Effector memory CD4-positive, alpha-beta T cell (primary cell): ENCODE measurements around the gene SARNP.

ENCODE experiments used
- DNase-seq, 3 donors: peaks; one replicate each; pipeline ENCODE4 v3.0.0-alpha.2; 2020
- H3K27ac ChIP-seq: 2 replicates; pipeline ENCODE4 v1.7.0; 2013; ENCODE audit warnings: mild to moderate bottlenecking, low read length, moderate library complexity; ENCODE audit not compliant: insufficient read depth, poor library complexity, severe bottlenecking
- H3K27me3 ChIP-seq: replicated peaks from 2 replicates; pipeline ENCODE4 v1.7.0; 2013; ENCODE audit warnings: mild to moderate bottlenecking, low read length; ENCODE audit not compliant: insufficient read depth, control insufficient read depth, poor library complexity, severe bottlenecking
- H3K36me3 ChIP-seq: 2 replicates; pipeline ENCODE4 v1.7.0; 2013; ENCODE audit warnings: mild to moderate bottlenecking, low read length, moderate library complexity; ENCODE audit not compliant: control insufficient read depth, insufficient read depth
- H3K4me1 ChIP-seq: 2 replicates; pipeline ENCODE4 v1.7.0; 2013; ENCODE audit warnings: low read length, mild to moderate bottlenecking; ENCODE audit not compliant: control insufficient read depth, insufficient read depth, poor library complexity, severe bottlenecking
- H3K4me3 ChIP-seq: 2 replicates; pipeline ENCODE4 v1.7.0; 2013; ENCODE audit warnings: low read length, low read depth, mild to moderate bottlenecking; ENCODE audit not compliant: insufficient read depth, poor library complexity, severe bottlenecking
- H3K9me3 ChIP-seq: 2 replicates; pipeline ENCODE4 v1.7.0; 2013; ENCODE audit warnings: mild to moderate bottlenecking, low read length, moderate library complexity; ENCODE audit not compliant: control insufficient read depth

The SARNP gene

GRCh38 chr12:55823419-55823818, 5.9 kb upstream of the SARNP start:
- H3K9me3 ChIP-seq: no peaks in the 10 kb centered on the region
- H3K4me1 ChIP-seq: peaks cover 22% of the 10 kb centered on the region
- H3K27me3 ChIP-seq: no peaks in the 10 kb centered on the region
- peaks cover 44% of the 10 kb centered on the region for H3K36me3 ChIP-seq
- DNase-seq: no peak
- no peak overlapping the region for H3K27ac ChIP-seq
- H3K4me3 ChIP-seq: no peak overlapping the region

GRCh38 chr12:55822228-55822627, 4.7 kb upstream of the SARNP start:
- Histone ChIP-seq H3K4me1 (peaks cover 18% of the 10 kb centered on the region), H3K36me3 (peaks cover 44% of the 10 kb centered on the region), H3K27ac (no peak overlapping the region)

GRCh38 chr12:55820679-55821078, 3.2 kb upstream of the SARNP start:
- DNase-seq: no peak
- Histone ChIP-seq H3K27ac (peak overlapping the region; percentile 16), H3K4me1 (peaks cover 21% of the 10 kb centered on the region), H3K36me3 (peaks cover 44% of the 10 kb centered on the region), H3K4me3 (no peak overlapping the region), H3K9me3 (no peaks in the 10 kb centered on the region), H3K27me3 (no peaks in the 10 kb centered on the region)

More at GRCh38 chr12:55822228-55822627, 4.7 kb upstream of the SARNP start:
- DNase-seq: no peak
- H3K9me3 ChIP-seq: no peaks in the 10 kb centered on the region
- no peak overlapping the region for H3K4me3 ChIP-seq
- H3K27me3 ChIP-seq: no peaks in the 10 kb centered on the region

GRCh38 chr12:55818886-55819285, 1.4 kb upstream of the SARNP start:
- Histone ChIP-seq H3K9me3 (no peaks in the 10 kb centered on the region), H3K27me3 (no peaks in the 10 kb centered on the region), H3K4me3 (peak overlapping the region; percentile 94), H3K4me1 (peaks cover 21% of the 10 kb centered on the region), H3K36me3 (peaks cover 45% of the 10 kb centered on the region), H3K27ac (peak overlapping the region; percentile 89)
- no peak for DNase-seq

GRCh38 chr12:55818140-55818728, 710 bp upstream of the SARNP start:
- H3K27me3 ChIP-seq: no peaks in the 10 kb centered on the region
- H3K27ac ChIP-seq: peak overlapping the region; percentile 89
- peaks cover 43% of the 10 kb centered on the region for H3K36me3 ChIP-seq
- peak overlapping the region; percentile 94 for H3K4me3 ChIP-seq
- H3K4me1 ChIP-seq: peaks cover 21% of the 10 kb centered on the region
- H3K9me3 ChIP-seq: no peaks in the 10 kb centered on the region
- no peak for DNase-seq

GRCh38 chr12:55816881-55817344, 611 bp downstream of the SARNP start:
- Histone ChIP-seq H3K27me3 (no peaks in the 10 kb centered on the region), H3K36me3 (peaks cover 34% of the 10 kb centered on the region), H3K4me1 (peaks cover 21% of the 10 kb centered on the region), H3K4me3 (peak overlapping the region; percentile 94), H3K27ac (peak overlapping the region; percentile 89), H3K9me3 (no peaks in the 10 kb centered on the region)
- DNase-seq: no peak

GRCh38 chr12:55815473-55815872, 2.1 kb downstream of the SARNP start:
- H3K4me3 ChIP-seq: no peak overlapping the region
- H3K36me3 ChIP-seq: peaks cover 21% of the 10 kb centered on the region
- H3K27me3 ChIP-seq: no peaks in the 10 kb centered on the region
- no peak for DNase-seq
- peaks cover 21% of the 10 kb centered on the region for H3K4me1 ChIP-seq
- no peaks in the 10 kb centered on the region for H3K9me3 ChIP-seq
- no peak overlapping the region for H3K27ac ChIP-seq

- H3K9me3 ChIP-seq: no peaks in the 10 kb centered on the region
- no peaks in the 10 kb centered on the region for H3K27me3 ChIP-seq
- no peak for DNase-seq
- no peak overlapping the region for H3K27ac ChIP-seq
- no peak overlapping the region for H3K4me3 ChIP-seq
- H3K4me1 ChIP-seq: peaks cover 19% of the 10 kb centered on the region
- H3K36me3 ChIP-seq: peaks cover 13% of the 10 kb centered on the region
Measured at GRCh38 chr12:55814257-55814656, 3.3 kb downstream of the SARNP start.

- Histone ChIP-seq H3K4me3 (no peak overlapping the region), H3K4me1 (peaks cover 9% of the 10 kb centered on the region), H3K27me3 (no peaks in the 10 kb centered on the region), H3K36me3 (peaks cover 20% of the 10 kb centered on the region), H3K9me3 (no peaks in the 10 kb centered on the region), H3K27ac (no peak overlapping the region)
- no peak for DNase-seq
Measured at GRCh38 chr12:55812088-55812487, 5.4 kb downstream of the SARNP start.

- Histone ChIP-seq H3K36me3 (peaks cover 20% of the 10 kb centered on the region), H3K9me3 (no peaks in the 10 kb centered on the region), H3K4me1 (no peaks in the 10 kb centered on the region), H3K27ac (no peak overlapping the region), H3K4me3 (no peak overlapping the region), H3K27me3 (no peaks in the 10 kb centered on the region)
- DNase-seq: no peak
Measured at GRCh38 chr12:55809274-55809673, 8.2 kb downstream of the SARNP start.
